NCI-H128 (cell line): Measurements from ENCODE around the gene MARK3.

Experiments used
- DNase-seq: peaks from one replicate; lab custom pipeline; 2025; ENCODE audit not compliant: unreplicated experiment; lab: John Stamatoyannopoulos, UW

Gene MARK3

GRCh38 chr14:103366741-103367140, 18.5 kb upstream of the MARK3 start:
- DNase-seq, result no peak

GRCh38 chr14:103367995-103368394, 17.2 kb upstream of the MARK3 start:
- DNase-seq, result no peak

- DNase-seq, result no peak
Observed at GRCh38 chr14:103370087-103370486, 15.1 kb upstream of the MARK3 start.

GRCh38 chr14:103372017-103372416, 13.2 kb upstream of the MARK3 start:
- no peak for DNase-seq

GRCh38 chr14:103372552-103373304, 12.5 kb upstream of the MARK3 start:
- DNase-seq, result no peak

GRCh38 chr14:103374121-103374520, 11.1 kb upstream of the MARK3 start:
- no peak for DNase-seq

- DNase-seq, result no peak
Observed at GRCh38 chr14:103377522-103378037, 7.6 kb upstream of the MARK3 start.

- no peak for DNase-seq
Observed at GRCh38 chr14:103378038-103378854, 7.0 kb upstream of the MARK3 start.

- no peak for DNase-seq
Observed at GRCh38 chr14:103380719-103381377, 4.4 kb upstream of the MARK3 start.

GRCh38 chr14:103382376-103382775, 2.8 kb upstream of the MARK3 start:
- DNase-seq, result no peak

GRCh38 chr14:103384450-103385151, 614 bp upstream of the MARK3 start:
- DNase-seq, result no peak

- no peak for DNase-seq
Observed at GRCh38 chr14:103385929-103386712, 906 bp downstream of the MARK3 start.

- DNase-seq, result no peak
Observed at GRCh38 chr14:103386713-103387329, 1.6 kb downstream of the MARK3 start.

GRCh38 chr14:103388664-103389063, 3.4 kb downstream of the MARK3 start:
- DNase-seq, result no peak

GRCh38 chr14:103390605-103391004, 5.4 kb downstream of the MARK3 start:
- DNase-seq, result no peak

GRCh38 chr14:103391048-103391447, 5.8 kb downstream of the MARK3 start:
- no peak for DNase-seq

GRCh38 chr14:103392106-103392505, 6.9 kb downstream of the MARK3 start:
- no peak for DNase-seq

- DNase-seq, result no peak
Observed at GRCh38 chr14:103392572-103392971, 7.4 kb downstream of the MARK3 start.

GRCh38 chr14:103393070-103393469, 7.9 kb downstream of the MARK3 start:
- no peak for DNase-seq
